ENCODE data around the gene C15orf61. TPM values are rescaled to one million over a fixed set of nuclear protein-coding genes. Genes with fewer than 3 reads are reported as not detected.
A peak's percentile ranks its signal among the peaks of the same experiment; 100 is the strongest.

Gene C15orf61
- total and polyA plus RNA-seq, 7 experiments from 2014 or later: 4.3 to 11.4 (median 8.2) TPM

DNA sequence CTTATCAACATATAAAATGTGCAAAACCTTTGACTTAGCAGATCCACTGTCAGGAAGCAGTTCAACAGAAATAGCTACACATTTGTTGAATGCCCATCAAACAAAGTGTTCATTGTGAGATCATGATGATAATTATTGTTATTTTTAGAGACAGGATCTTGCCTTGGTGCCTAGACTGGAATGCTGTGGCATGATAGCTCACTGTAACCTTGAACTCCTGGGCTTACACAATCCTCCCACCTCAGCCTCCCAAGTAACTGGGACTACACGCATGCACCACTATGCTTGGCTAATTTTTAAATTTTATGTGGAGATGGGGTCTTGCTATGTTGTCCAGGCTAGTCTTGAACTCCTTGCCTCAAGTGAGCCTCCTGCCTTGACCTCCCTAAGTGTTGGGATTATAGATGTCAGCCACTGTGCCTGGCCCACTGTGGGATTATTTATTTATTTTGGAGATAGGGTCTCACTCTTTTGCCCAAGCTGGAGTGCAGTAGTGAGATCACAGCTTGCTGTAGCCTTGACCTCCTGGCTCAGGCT, 30.3 kb downstream of the C15orf61 start:
- H3K27me3 Mint-ChIP-seq: no peaks in the 10 kb centered on the region
- ChIA-PET POLR2A (interaction anchor here (1.4 kb wide), 1 partner anchor 9 kb away, joined by 6 read pairs; the partner anchor contains the start of gene MAP2K5), CTCF (no interaction called here)
- H3K4me3 Mint-ChIP-seq: no peak overlapping the region
- H3K36me3 Mint-ChIP-seq: peaks cover 5 to 47% (median 21%) of the 10 kb centered on the region in 5 donors
- intact Hi-C loops (cut with micrococcal nuclease): loop anchor here in 1 of 2 donors (10.0 kb wide), 1 partner anchor 46 kb away; no protein-coding TSS in a partner anchor
- Histone ChIP-seq H3K27ac (ENCODE audit: low read depth, low read length) (no peak overlapping the region), H3K9me3 (ENCODE audit: control insufficient read depth in 2 of 3, low read length in 3 of 3) (no peaks in the 10 kb centered on the region), H3K36me3 (ENCODE audit: control insufficient read depth in 2 of 3, insufficient read depth in 3 of 3, low read length in 3 of 3) (peaks cover 0 to 9% (median 4%) of the 10 kb centered on the region in 3 experiments), H3K4me3 (ENCODE audit: low read length) (no peak overlapping the region), H3K4me1 (ENCODE audit: control insufficient read depth in 2 of 2, insufficient read depth in 2 of 2, low read length in 2 of 2) (peaks cover 0 to 5% of the 10 kb centered on the region in 2 donors), H3K27me3 (ENCODE audit: control insufficient read depth in 2 of 2, insufficient read depth in 2 of 2, low read length in 2 of 2) (no peaks in the 10 kb centered on the region)
- DNase-seq (no peak), ATAC-seq (no peak)
- H3K9me3 Mint-ChIP-seq: no peaks in the 10 kb centered on the region
- peaks cover 5 to 37% (median 26%) of the 10 kb centered on the region in 7 donors for H3K4me1 Mint-ChIP-seq
- no peak overlapping the region for H3K27ac Mint-ChIP-seq

DNA sequence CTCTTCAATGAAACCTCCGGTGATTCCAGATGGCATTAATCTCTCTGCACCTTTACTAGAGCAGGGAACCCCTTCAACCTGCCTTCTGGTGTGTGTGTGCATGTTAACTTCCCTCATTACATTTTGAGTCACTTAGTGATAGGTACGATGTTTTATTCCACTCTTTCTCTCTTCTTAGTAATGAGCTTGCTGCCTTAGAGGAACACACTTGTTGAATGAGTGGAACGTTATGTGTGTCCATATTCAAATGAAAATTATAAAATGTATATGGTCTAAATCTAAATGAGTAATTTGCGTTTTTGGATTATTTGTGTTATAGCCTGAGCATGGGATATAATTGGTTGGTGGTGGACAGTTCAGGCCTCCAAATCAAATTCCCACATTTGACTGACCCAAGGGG, 33.6 kb downstream of the C15orf61 start:
- ATAC-seq: no peak
- ChIA-PET CTCF (no interaction called here), POLR2A (interaction anchor here (0.6 kb wide), 1 partner anchor 17 kb away, joined by 3 read pairs; no protein-coding TSS in a partner anchor)
- peaks cover 0 to 6% (median 0%) of the 10 kb centered on the region in 11 donors for H3K9me3 Mint-ChIP-seq
- Histone ChIP-seq H3K9me3 (ENCODE audit: control insufficient read depth in 2 of 3, low read length in 3 of 3) (no peaks in the 10 kb centered on the region), H3K27ac (ENCODE audit: low read depth, low read length) (no peak overlapping the region), H3K27me3 (ENCODE audit: control insufficient read depth in 2 of 2, insufficient read depth in 2 of 2, low read length in 2 of 2) (no peaks in the 10 kb centered on the region), H3K36me3 (ENCODE audit: control insufficient read depth in 2 of 3, insufficient read depth in 3 of 3, low read length in 3 of 3) (peaks cover 0 to 23% (median 4%) of the 10 kb centered on the region in 3 experiments), H3K4me3 (ENCODE audit: low read length) (no peak overlapping the region), H3K4me1 (ENCODE audit: control insufficient read depth in 2 of 2, insufficient read depth in 2 of 2, low read length in 2 of 2) (peaks cover 0 to 6% of the 10 kb centered on the region in 2 donors)
- intact Hi-C loops (cut with micrococcal nuclease): loop anchor here in 1 of 2 donors (10.0 kb wide), 1 partner anchor 50 kb away; no protein-coding TSS in a partner anchor
- H3K27ac Mint-ChIP-seq: peak overlapping the region in 1 of 9 donors; percentile 71
- no peaks in the 10 kb centered on the region for H3K27me3 Mint-ChIP-seq
- H3K36me3 Mint-ChIP-seq: peaks cover 19 to 69% (median 47%) of the 10 kb centered on the region in 5 donors
- no peak for DNase-seq
- H3K4me1 Mint-ChIP-seq: peaks cover 4 to 19% (median 10%) of the 10 kb centered on the region in 7 donors
- H3K4me3 Mint-ChIP-seq: no peak overlapping the region

DNA sequence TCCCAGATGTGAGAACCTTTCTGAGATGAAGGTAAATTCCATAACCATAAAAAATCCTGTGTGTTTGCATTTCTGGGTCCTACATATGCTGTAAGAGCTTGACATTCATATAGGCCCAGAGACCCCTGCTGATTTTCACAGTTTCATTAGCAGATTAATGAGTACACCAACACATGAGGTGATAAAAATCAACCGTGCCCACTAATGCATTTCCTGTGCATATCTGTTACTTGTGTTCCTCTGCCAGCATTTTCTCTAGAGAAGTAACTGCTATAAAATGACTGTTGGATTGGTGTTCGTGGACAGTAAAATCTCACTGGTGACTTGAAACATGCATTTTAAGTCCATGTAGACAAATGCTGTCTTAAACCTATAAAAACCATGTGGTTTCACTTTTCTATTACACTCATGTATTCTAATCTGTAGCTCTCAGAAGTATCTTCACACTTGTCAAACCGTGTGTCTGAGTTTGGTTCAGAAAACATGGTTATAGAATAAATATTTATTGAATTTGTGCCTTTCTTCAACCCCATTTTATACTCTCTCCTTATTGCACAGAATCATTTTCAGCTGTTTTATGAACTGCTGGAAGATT, 36.1 kb downstream of the C15orf61 start:
- ChIA-PET POLR2A (no interaction called here), CTCF (no interaction called here)
- no peak overlapping the region for H3K27ac ChIP-seq (ENCODE audit: low read depth, low read length)
- Mint-ChIP-seq H3K27ac (no peak overlapping the region), H3K36me3 (peaks cover 19 to 62% (median 45%) of the 10 kb centered on the region in 5 donors), H3K9me3 (peaks cover 0 to 6% (median 0%) of the 10 kb centered on the region in 11 donors), H3K27me3 (no peaks in the 10 kb centered on the region), H3K4me1 (peaks cover 4 to 20% (median 13%) of the 10 kb centered on the region in 7 donors), H3K4me3 (no peak overlapping the region)
- H3K4me3 ChIP-seq (ENCODE audit: low read length): no peak overlapping the region
- intact Hi-C loops (cut with micrococcal nuclease): loop anchor here in 1 of 2 donors (10.0 kb wide), 1 partner anchor 52 kb away; no protein-coding TSS in a partner anchor
- DNase-seq (no peak), ATAC-seq (no peak)
- H3K4me1 ChIP-seq (ENCODE audit: control insufficient read depth in 2 of 2, insufficient read depth in 2 of 2, low read length in 2 of 2): peaks cover 0 to 6% of the 10 kb centered on the region in 2 donors
- no peaks in the 10 kb centered on the region for H3K9me3 ChIP-seq (ENCODE audit: control insufficient read depth in 2 of 3, low read length in 3 of 3)
- H3K27me3 ChIP-seq (ENCODE audit: control insufficient read depth in 2 of 2, insufficient read depth in 2 of 2, low read length in 2 of 2): no peaks in the 10 kb centered on the region
- H3K36me3 ChIP-seq (ENCODE audit: control insufficient read depth in 2 of 3, insufficient read depth in 3 of 3, low read length in 3 of 3): peaks cover 0 to 14% (median 0%) of the 10 kb centered on the region in 3 experiments

DNA sequence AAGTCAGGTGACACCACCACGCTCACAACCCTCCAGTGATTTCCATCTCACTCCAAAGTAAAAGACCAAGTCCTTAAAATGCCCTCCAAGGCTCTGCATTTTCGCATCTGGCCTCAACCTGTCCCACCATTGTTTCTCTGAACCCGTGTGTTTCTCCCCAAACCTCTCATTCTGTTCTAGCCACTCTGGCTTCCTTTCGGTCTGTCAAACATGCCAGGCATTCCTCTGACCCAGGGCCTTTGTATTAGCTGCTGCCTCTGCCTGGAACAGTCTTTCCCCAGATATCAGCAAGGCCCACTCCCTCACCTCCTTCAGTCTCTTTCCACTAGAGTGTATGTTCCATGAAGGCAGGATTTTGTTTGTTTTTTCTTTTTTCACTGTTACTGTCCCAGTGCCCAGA, 37.6 kb downstream of the C15orf61 start:
- no peak overlapping the region for H3K4me3 Mint-ChIP-seq
- ATAC-seq: no peak
- H3K27ac ChIP-seq (ENCODE audit: low read depth, low read length): no peak overlapping the region
- no peaks in the 10 kb centered on the region for H3K9me3 ChIP-seq (ENCODE audit: control insufficient read depth in 2 of 3, low read length in 3 of 3)
- POLR2A ChIA-PET: interaction anchor here (1.3 kb wide), 1 partner anchor 34 kb away, joined by 4 read pairs; no protein-coding TSS in a partner anchor
- peaks cover 0 to 6% (median 0%) of the 10 kb centered on the region in 11 donors for H3K9me3 Mint-ChIP-seq
- H3K27ac Mint-ChIP-seq: peak overlapping the region in 2 of 9 donors; percentile 20 to 32
- DNase-seq: no peak
- no peaks in the 10 kb centered on the region for H3K27me3 Mint-ChIP-seq
- H3K36me3 ChIP-seq (ENCODE audit: control insufficient read depth in 2 of 3, insufficient read depth in 3 of 3, low read length in 3 of 3): peaks cover 0 to 14% (median 0%) of the 10 kb centered on the region in 3 experiments
- H3K4me1 ChIP-seq (ENCODE audit: control insufficient read depth in 2 of 2, insufficient read depth in 2 of 2, low read length in 2 of 2): peaks cover 0 to 6% of the 10 kb centered on the region in 2 donors
- peaks cover 27 to 68% (median 50%) of the 10 kb centered on the region in 5 donors for H3K36me3 Mint-ChIP-seq
- H3K4me1 Mint-ChIP-seq: peaks cover 4 to 28% (median 16%) of the 10 kb centered on the region in 7 donors
- H3K27me3 ChIP-seq (ENCODE audit: control insufficient read depth in 2 of 2, insufficient read depth in 2 of 2, low read length in 2 of 2): no peaks in the 10 kb centered on the region
- H3K4me3 ChIP-seq (ENCODE audit: low read length): no peak overlapping the region
- CTCF ChIA-PET: no interaction called here
- intact Hi-C loops (cut with micrococcal nuclease): loop anchor here in 1 of 2 donors (10.0 kb wide), 1 partner anchor 54 kb away; no protein-coding TSS in a partner anchor

DNA sequence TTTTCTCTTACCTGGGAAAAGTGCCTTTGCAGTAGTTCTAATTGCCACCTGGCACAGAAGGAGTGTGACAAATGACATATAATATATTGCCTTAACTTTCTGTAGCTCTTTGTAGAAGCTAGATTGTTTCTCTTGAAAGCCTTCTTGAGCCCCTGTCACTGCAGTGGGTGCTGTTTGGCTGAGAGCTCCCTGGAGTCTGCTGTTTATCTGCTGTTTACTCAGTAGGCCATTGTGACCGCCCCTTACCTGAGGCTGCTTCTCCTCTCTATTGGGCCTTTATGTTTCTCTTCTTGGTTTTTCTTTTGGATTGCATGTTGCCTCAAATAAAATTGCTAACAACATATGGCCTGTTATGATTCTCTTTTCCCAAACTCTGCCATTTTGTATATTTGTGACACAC, 38.2 kb downstream of the C15orf61 start:
- H3K9me3 ChIP-seq (ENCODE audit: control insufficient read depth in 2 of 3, low read length in 3 of 3): no peaks in the 10 kb centered on the region
- Mint-ChIP-seq H3K4me3 (no peak overlapping the region), H3K36me3 (peaks cover 27 to 74% (median 49%) of the 10 kb centered on the region in 5 donors), H3K27me3 (no peaks in the 10 kb centered on the region), H3K27ac (no peak overlapping the region), H3K4me1 (peaks cover 10 to 30% (median 17%) of the 10 kb centered on the region in 7 donors), H3K9me3 (peaks cover 0 to 6% (median 0%) of the 10 kb centered on the region in 11 donors)
- no peak for DNase-seq
- no peak for ATAC-seq
- H3K4me3 ChIP-seq (ENCODE audit: low read length): no peak overlapping the region
- POLR2A ChIA-PET: interaction anchor here (1.3 kb wide), 1 partner anchor 34 kb away, joined by 4 read pairs; no protein-coding TSS in a partner anchor
- intact Hi-C loops (cut with micrococcal nuclease): loop anchor here in 1 of 2 donors (10.0 kb wide), 1 partner anchor 54 kb away; no protein-coding TSS in a partner anchor
- H3K27ac ChIP-seq (ENCODE audit: low read depth, low read length): no peak overlapping the region
- H3K36me3 ChIP-seq (ENCODE audit: control insufficient read depth in 2 of 3, insufficient read depth in 3 of 3, low read length in 3 of 3): peaks cover 0 to 14% (median 0%) of the 10 kb centered on the region in 3 experiments
- no peaks in the 10 kb centered on the region for H3K27me3 ChIP-seq (ENCODE audit: control insufficient read depth in 2 of 2, insufficient read depth in 2 of 2, low read length in 2 of 2)
- H3K4me1 ChIP-seq (ENCODE audit: control insufficient read depth in 2 of 2, insufficient read depth in 2 of 2, low read length in 2 of 2): peaks cover 0 to 6% of the 10 kb centered on the region in 2 donors
- CTCF ChIA-PET: no interaction called here

DNA sequence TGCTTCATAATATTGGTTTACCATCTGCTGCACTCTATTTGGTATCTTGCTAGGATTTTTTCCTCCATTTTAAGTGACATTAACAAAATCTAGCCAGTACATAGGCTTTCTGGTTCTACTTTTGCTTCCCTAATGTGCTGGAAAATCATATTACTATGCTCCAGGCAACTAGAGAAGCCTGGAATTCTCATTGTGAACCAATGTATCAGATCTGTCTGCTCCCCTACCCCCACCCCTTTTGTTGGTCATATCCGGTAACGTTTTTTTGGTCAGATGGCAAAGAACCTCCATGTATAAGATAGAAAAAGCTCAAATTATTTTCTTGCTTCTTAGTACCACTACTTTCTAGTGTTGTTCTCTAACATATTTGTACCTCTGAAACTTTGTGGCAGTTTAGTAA, 38.6 kb downstream of the C15orf61 start:
- ChIA-PET POLR2A (interaction anchor here (1.3 kb wide), 1 partner anchor 35 kb away, joined by 4 read pairs; no protein-coding TSS in a partner anchor), CTCF (no interaction called here)
- H3K27me3 Mint-ChIP-seq: no peaks in the 10 kb centered on the region

More for the DNA sequence above, 38.6 kb downstream of the C15orf61 start:
- Histone ChIP-seq H3K36me3 (ENCODE audit: control insufficient read depth in 2 of 3, insufficient read depth in 3 of 3, low read length in 3 of 3) (peaks cover 0 to 14% (median 0%) of the 10 kb centered on the region in 3 experiments), H3K4me3 (ENCODE audit: low read length) (no peak overlapping the region), H3K27ac (ENCODE audit: low read depth, low read length) (no peak overlapping the region), H3K4me1 (ENCODE audit: control insufficient read depth in 2 of 2, insufficient read depth in 2 of 2, low read length in 2 of 2) (peaks cover 0 to 6% of the 10 kb centered on the region in 2 donors), H3K27me3 (ENCODE audit: control insufficient read depth in 2 of 2, insufficient read depth in 2 of 2, low read length in 2 of 2) (no peaks in the 10 kb centered on the region), H3K9me3 (ENCODE audit: control insufficient read depth in 2 of 3, low read length in 3 of 3) (no peaks in the 10 kb centered on the region)
- no peak overlapping the region for H3K27ac Mint-ChIP-seq
- H3K9me3 Mint-ChIP-seq: peaks cover 0 to 6% (median 0%) of the 10 kb centered on the region in 11 donors
- H3K36me3 Mint-ChIP-seq: peaks cover 26 to 74% (median 45%) of the 10 kb centered on the region in 5 donors
- ATAC-seq (no peak), DNase-seq (no peak)
- peaks cover 15 to 33% (median 21%) of the 10 kb centered on the region in 7 donors for H3K4me1 Mint-ChIP-seq
- H3K4me3 Mint-ChIP-seq: no peak overlapping the region
- intact Hi-C loops (cut with micrococcal nuclease): loop anchor here in 1 of 2 donors (10.0 kb wide), 1 partner anchor 55 kb away; no protein-coding TSS in a partner anchor
